Brain microvascular endothelial cell (primary cell): Measurements from ENCODE around the gene LRMDA.
A peak's percentile ranks its signal among the peaks of the same experiment; 100 is the strongest.

Source experiments
- DNase-seq: peaks from one replicate; pipeline ENCODE4 v3.0.0-alpha.2; 2020
- H3K27ac ChIP-seq: fragments of 250-450 bp; sonication (Bioruptor Pico); 2 replicates; pipeline ENCODE4 v1.5.1; 2020; ENCODE audit warnings: mild to moderate bottlenecking, moderate library complexity
- H3K27me3 ChIP-seq: fragments of 250-450 bp; sonication (Bioruptor Pico); replicated peaks from 2 replicates; pipeline ENCODE4 v1.5.1; 2020; ENCODE audit warnings: mild to moderate bottlenecking
- H3K36me3 ChIP-seq: fragments of 250-450 bp; sonication (Bioruptor Pico); replicated peaks from 2 replicates; pipeline ENCODE4 v1.5.1; 2020; ENCODE audit warnings: mild to moderate bottlenecking
- H3K4me3 ChIP-seq: 2 replicates; pipeline ENCODE4 v1.5.1; 2011; ENCODE audit warnings: low read depth, mild to moderate bottlenecking, control low read depth, low read length, moderate library complexity
- in situ Hi-C: cut with HindIII; loops from 2 replicates; pipeline ENCODE4 v1.10.0; 2017; ENCODE audit warnings: low sequenced_read_pairs, low pct_ligation_motif_present
- TF ChIP-seq, protein P1 (sequence below): IDR thresholded peaks from 2 replicates; pipeline ENCODE4 v1.5.1; 2011; ENCODE audit warnings: low read depth, mild to moderate bottlenecking, moderate library complexity, low read length, control low read depth, inconsistent platforms; ENCODE audit errors: missing control alignments

LRMDA gene

GRCh38 chr10:76045174-76045573, 613.8 kb downstream of the LRMDA start:
- in situ Hi-C loops: no loop called here
- no peak for DNase-seq
- TF ChIP-seq, protein P1, sequence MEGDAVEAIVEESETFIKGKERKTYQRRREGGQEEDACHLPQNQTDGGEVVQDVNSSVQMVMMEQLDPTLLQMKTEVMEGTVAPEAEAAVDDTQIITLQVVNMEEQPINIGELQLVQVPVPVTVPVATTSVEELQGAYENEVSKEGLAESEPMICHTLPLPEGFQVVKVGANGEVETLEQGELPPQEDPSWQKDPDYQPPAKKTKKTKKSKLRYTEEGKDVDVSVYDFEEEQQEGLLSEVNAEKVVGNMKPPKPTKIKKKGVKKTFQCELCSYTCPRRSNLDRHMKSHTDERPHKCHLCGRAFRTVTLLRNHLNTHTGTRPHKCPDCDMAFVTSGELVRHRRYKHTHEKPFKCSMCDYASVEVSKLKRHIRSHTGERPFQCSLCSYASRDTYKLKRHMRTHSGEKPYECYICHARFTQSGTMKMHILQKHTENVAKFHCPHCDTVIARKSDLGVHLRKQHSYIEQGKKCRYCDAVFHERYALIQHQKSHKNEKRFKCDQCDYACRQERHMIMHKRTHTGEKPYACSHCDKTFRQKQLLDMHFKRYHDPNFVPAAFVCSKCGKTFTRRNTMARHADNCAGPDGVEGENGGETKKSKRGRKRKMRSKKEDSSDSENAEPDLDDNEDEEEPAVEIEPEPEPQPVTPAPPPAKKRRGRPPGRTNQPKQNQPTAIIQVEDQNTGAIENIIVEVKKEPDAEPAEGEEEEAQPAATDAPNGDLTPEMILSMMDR: no peak
- H3K27ac ChIP-seq: no peak overlapping the region
- H3K4me3 ChIP-seq: no peak overlapping the region
- no peaks in the 10 kb centered on the region for H3K27me3 ChIP-seq
- no peaks in the 10 kb centered on the region for H3K36me3 ChIP-seq

DNA sequence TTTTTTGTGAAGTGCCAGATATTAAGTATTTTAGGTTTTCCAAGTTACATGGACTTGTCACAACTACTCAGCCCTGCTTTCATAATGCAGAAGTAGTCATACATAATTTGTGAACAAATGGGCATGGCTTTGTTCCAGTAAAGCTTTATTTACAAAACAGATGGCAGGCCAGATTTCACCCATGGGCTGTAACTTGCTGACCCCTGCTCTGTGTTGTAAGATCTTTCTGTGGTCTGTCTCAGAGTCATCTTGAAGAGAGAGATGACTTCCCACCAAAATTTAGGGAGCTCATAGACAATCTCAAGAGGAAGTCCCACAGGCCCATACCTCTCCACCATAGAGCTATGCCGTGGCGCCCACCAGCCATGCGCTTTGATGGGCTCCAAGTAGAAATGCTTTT, 616.1 kb downstream of the LRMDA start:
- in situ Hi-C loops: no loop called here

GRCh38 chr10:76049581-76050290, 618.3 kb downstream of the LRMDA start:
- Histone ChIP-seq H3K27ac (no peak overlapping the region), H3K36me3 (no peaks in the 10 kb centered on the region), H3K4me3 (no peak overlapping the region), H3K27me3 (no peaks in the 10 kb centered on the region)
- TF ChIP-seq, protein P1: no peak
- DNase-seq: peak; percentile 23
- in situ Hi-C loops: no loop called here

More for the DNA sequence above, 616.1 kb downstream of the LRMDA start:
- TF ChIP-seq, protein P1: no peak
- Histone ChIP-seq H3K4me3 (no peak overlapping the region), H3K36me3 (no peaks in the 10 kb centered on the region), H3K27ac (no peak overlapping the region), H3K27me3 (no peaks in the 10 kb centered on the region)
- DNase-seq: no peak

DNA sequence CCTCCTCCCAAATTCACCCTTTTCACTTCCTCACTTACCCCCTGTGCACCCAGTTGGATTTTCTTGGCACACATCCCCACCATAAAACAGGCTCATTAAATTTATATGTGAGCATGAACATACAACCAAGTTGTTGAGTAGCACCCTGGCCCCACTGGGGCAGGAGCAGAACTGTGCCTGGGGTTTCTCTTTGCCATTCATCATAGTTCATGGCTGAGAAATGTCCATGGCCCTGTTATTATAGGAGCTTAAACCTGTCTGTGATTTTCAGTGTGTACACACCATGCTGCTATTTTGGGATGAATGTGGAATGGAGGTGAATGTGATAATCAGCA, 618.8 kb downstream of the LRMDA start:
- no peak for DNase-seq
- in situ Hi-C loops: no loop called here
- no peak overlapping the region for H3K4me3 ChIP-seq
- H3K27me3 ChIP-seq: no peaks in the 10 kb centered on the region
- TF ChIP-seq, protein P1: no peak
- H3K36me3 ChIP-seq: no peaks in the 10 kb centered on the region
- no peak overlapping the region for H3K27ac ChIP-seq

DNA sequence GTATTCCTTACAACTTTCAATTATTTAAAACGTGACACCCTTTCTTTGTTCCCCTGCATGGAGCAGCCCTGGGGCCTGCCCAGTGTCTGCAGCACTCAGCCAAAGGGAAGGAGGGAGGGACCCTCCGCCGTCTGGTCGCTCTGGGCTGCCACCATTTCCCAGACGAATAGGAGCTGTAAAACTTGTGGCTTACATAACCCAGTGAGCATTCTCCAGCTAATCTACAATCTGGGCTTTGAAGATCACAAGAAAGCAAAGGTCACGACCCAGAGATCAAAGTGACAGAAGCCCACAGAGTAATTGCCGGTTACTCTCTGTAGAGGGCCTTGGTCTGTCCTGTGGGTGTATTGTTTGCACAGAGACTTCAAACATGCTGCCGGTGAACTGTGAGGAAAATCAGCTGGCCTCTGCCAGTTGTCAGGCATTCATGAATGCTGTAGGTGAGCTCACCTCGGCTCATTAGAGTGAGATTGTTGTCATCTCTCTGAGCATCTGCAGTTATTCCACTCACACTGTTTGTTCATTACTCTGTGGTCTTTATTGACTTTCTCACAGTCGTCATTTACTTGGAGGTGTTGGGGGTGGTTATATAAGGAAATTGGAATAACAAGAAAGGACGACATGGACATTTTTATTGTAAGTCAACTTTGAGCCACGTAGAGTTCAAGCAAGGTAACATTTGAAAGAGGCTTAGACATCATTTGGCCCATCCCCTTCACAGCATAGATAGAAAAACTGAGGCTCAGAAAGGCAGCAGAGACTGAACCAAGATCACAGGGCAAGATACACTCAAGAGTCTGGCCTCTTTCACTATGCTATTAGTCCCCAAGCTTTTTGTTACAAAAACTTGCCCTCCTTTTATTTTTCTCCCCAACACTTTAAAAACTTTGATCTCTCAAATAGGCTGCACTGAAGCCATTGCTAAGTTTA, 619.8 kb downstream of the LRMDA start:
- no peak for DNase-seq
- Histone ChIP-seq H3K27me3 (no peaks in the 10 kb centered on the region), H3K4me3 (no peak overlapping the region), H3K27ac (no peak overlapping the region), H3K36me3 (no peaks in the 10 kb centered on the region)
- TF ChIP-seq, protein P1: no peak
- in situ Hi-C loops: no loop called here
